Vein endothelial cell (primary cell): ENCODE results near the gene CEP192. TPM values are rescaled to one million over a fixed set of nuclear protein-coding genes. Genes with fewer than 3 reads are reported as not detected.

Experiments used
- total RNA-seq: library from RNA; depleted of rRNA; stranded (reverse); fragments of >200 nt; gene quantifications from 2 replicates; pipeline ENCODE4 v1.2.3, GENCODE V29; 2012

CEP192 gene
- total RNA-seq, result 21.6 and 26.2 TPM in 2 replicates

GRCh38 chr18:12990967-12991820 lies at the start of gene CEP192:
TSS of gene CEP192 (plus strand) at chr18:12991362. CDS start at chr18:12999425, 8,063 bp downstream.

GRCh38 chr18:12947285-12948049 lies 43.7 kb upstream of the CEP192 start, which contains the start of gene SEH1L:
TSS of gene SEH1L (plus strand) at chr18:12948011. CDS start at chr18:12948122, 111 bp downstream.

Other genes with a start within 250 kb of the CEP192 start
- 14.4 and 22.5 TPM in 2 replicates for gene PTPN2, start 107.1 kb upstream of the CEP192 start, total RNA-seq
- gene SEH1L, start 43.4 kb upstream of the CEP192 start, total RNA-seq, result 34.9 and 46.3 TPM in 2 replicates
- 7.0 and 10.1 TPM in 2 replicates for gene LDLRAD4, start 227.4 kb downstream of the CEP192 start, total RNA-seq